ENCODE data around the gene SLC7A9. TPM values are rescaled to one million over a fixed set of nuclear protein-coding genes. Genes with fewer than 3 reads are reported as not detected.
"Not testable (repeated sequence)": the region's sequence is repeated elsewhere in the genome, so short reads cannot be mapped to it uniquely, and the experiment has no call there.

Gene SLC7A9
- total and polyA plus RNA-seq, 2 experiments from 2014 or later = 0.19 TPM; not detected in 1

DNA sequence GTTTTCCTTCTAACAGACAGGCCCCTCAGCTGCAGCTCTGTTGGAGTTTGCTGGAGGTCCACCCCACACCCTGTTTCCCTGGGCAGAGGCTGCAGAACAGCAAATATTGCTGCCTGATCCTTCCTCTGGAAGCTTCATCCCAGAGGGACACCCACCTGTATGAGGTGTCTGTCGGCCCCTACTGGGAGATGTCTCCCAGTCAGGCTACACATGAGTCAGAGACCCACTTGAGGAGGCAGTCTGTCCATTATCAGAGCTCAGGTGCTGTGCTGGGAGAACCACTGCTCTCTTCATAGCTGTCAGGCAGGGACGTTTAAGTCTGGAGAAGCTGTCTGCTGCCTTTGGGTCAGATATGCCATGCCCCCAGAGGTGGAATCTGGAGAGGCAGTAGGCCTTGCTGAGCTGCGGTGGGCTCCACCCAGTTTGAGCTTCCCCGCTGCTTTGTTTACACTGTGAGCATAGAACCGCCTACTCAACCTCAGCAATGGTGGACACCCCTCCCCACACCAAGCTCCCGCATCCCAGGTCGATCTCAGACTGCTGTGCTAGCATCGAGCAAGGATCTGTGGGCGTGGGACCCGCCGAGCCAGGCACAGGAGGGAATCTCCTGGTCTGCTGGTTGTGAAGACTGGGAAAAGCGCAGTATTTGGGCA, 82.3 kb downstream of the SLC7A9 start:
- not testable (repeated sequence) for H3K9me2 ChIP-seq (ENCODE audit: insufficient read depth); H4K20me1 ChIP-seq (replicated peaks; ENCODE audit: insufficient read depth); H3K4me2 ChIP-seq; H3F3A ChIP-seq (replicated peaks; ENCODE audit: low read depth); H3K36me3 ChIP-seq (ENCODE audit: insufficient read depth); H3K27ac Mint-ChIP-seq; H3K4me1 ChIP-seq (ENCODE audit: insufficient read depth); H3K4me3 ChIP-seq; H3K4me3 Mint-ChIP-seq; H3K4me1 Mint-ChIP-seq; H3K79me2 ChIP-seq (replicated peaks; ENCODE audit: insufficient read depth); H3K36me3 Mint-ChIP-seq (ENCODE audit: low read depth); H3K27me3 Mint-ChIP-seq (ENCODE audit: insufficient read depth, low read depth, poor library complexity); H3K9me3 Mint-ChIP-seq; H3K27ac ChIP-seq (ENCODE audit: low read depth); H3K27me3 ChIP-seq (ENCODE audit: insufficient read depth)
- H2AFZ ChIP-seq = peak overlapping the region; percentile 98
- peak; percentile 73 for DNase-seq (ENCODE audit: low spot score)
- TF ChIP-seq, protein P1, sequence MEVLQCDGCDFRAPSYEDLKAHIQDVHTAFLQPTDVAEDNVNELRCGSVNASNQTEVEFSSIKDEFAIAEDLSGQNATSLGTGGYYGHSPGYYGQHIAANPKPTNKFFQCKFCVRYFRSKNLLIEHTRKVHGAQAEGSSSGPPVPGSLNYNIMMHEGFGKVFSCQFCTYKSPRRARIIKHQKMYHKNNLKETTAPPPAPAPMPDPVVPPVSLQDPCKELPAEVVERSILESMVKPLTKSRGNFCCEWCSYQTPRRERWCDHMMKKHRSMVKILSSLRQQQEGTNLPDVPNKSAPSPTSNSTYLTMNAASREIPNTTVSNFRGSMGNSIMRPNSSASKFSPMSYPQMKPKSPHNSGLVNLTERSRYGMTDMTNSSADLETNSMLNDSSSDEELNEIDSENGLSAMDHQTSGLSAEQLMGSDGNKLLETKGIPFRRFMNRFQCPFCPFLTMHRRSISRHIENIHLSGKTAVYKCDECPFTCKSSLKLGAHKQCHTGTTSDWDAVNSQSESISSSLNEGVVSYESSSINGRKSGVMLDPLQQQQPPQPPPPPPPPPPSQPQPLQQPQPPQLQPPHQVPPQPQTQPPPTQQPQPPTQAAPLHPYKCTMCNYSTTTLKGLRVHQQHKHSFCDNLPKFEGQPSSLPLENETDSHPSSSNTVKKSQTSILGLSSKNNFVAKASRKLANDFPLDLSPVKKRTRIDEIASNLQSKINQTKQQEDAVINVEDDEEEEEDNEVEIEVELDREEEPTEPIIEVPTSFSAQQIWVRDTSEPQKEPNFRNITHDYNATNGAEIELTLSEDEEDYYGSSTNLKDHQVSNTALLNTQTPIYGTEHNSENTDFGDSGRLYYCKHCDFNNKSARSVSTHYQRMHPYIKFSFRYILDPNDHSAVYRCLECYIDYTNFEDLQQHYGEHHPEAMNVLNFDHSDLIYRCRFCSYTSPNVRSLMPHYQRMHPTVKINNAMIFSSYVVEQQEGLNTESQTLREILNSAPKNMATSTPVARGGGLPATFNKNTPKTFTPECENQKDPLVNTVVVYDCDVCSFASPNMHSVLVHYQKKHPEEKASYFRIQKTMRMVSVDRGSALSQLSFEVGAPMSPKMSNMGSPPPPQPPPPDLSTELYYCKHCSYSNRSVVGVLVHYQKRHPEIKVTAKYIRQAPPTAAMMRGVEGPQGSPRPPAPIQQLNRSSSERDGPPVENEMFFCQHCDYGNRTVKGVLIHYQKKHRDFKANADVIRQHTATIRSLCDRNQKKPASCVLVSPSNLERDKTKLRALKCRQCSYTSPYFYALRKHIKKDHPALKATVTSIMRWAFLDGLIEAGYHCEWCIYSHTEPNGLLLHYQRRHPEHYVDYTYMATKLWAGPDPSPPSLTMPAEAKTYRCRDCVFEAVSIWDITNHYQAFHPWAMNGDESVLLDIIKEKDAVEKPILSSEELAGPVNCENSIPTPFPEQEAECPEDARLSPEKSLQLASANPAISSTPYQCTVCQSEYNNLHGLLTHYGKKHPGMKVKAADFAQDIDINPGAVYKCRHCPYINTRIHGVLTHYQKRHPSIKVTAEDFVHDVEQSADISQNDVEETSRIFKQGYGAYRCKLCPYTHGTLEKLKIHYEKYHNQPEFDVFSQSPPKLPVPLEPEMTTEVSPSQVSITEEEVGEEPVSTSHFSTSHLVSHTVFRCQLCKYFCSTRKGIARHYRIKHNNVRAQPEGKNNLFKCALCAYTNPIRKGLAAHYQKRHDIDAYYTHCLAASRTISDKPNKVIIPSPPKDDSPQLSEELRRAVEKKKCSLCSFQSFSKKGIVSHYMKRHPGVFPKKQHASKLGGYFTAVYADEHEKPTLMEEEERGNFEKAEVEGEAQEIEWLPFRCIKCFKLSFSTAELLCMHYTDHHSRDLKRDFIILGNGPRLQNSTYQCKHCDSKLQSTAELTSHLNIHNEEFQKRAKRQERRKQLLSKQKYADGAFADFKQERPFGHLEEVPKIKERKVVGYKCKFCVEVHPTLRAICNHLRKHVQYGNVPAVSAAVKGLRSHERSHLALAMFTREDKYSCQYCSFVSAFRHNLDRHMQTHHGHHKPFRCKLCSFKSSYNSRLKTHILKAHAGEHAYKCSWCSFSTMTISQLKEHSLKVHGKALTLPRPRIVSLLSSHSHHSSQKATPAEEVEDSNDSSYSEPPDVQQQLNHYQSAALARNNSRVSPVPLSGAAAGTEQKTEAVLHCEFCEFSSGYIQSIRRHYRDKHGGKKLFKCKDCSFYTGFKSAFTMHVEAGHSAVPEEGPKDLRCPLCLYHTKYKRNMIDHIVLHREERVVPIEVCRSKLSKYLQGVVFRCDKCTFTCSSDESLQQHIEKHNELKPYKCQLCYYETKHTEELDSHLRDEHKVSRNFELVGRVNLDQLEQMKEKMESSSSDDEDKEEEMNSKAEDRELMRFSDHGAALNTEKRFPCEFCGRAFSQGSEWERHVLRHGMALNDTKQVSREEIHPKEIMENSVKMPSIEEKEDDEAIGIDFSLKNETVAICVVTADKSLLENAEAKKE (CRISPR knock-in tag; IDR thresholded peaks at IDR 0.05) = peak; percentile 19; the same call in 1 of the 2 replicates
- TF ChIP-seq, protein P2, sequence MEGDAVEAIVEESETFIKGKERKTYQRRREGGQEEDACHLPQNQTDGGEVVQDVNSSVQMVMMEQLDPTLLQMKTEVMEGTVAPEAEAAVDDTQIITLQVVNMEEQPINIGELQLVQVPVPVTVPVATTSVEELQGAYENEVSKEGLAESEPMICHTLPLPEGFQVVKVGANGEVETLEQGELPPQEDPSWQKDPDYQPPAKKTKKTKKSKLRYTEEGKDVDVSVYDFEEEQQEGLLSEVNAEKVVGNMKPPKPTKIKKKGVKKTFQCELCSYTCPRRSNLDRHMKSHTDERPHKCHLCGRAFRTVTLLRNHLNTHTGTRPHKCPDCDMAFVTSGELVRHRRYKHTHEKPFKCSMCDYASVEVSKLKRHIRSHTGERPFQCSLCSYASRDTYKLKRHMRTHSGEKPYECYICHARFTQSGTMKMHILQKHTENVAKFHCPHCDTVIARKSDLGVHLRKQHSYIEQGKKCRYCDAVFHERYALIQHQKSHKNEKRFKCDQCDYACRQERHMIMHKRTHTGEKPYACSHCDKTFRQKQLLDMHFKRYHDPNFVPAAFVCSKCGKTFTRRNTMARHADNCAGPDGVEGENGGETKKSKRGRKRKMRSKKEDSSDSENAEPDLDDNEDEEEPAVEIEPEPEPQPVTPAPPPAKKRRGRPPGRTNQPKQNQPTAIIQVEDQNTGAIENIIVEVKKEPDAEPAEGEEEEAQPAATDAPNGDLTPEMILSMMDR (conservative IDR thresholded peaks at IDR 0.05; ENCODE audit: low read depth in 2 of 2) = peak; percentile 7 to 15; a peak in 2 of 4 replicates
- ATAC-seq = peak; percentile 59

DNA sequence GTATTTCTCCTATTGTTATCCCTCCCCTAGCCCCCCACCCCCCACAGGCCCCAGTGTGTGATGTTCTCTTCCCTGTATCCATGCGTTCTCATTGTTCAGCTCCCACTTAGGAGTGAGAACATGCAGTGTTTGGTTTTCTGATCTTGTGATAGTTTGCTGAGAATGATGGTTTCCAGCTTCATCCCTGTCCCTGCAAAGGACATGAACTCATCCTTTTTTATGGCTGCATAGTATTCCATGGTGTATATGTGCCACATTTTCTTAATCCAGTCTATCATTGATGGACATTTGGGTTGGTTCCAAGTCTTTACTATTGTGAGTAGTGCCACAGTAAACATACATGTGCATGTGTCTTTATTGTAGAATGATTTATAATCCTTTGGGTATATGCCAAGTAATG, 87.5 kb downstream of the SLC7A9 start:
- not testable (repeated sequence) for H3K27ac Mint-ChIP-seq; H3K27me3 Mint-ChIP-seq (ENCODE audit: insufficient read depth, low read depth, poor library complexity)

More for the DNA sequence above, 87.5 kb downstream of the SLC7A9 start:
- not testable (repeated sequence) for H3K9me2 ChIP-seq (ENCODE audit: insufficient read depth); H3K36me3 ChIP-seq (ENCODE audit: insufficient read depth); H2AFZ ChIP-seq; H3K4me1 ChIP-seq (ENCODE audit: insufficient read depth); H3K4me2 ChIP-seq; H4K20me1 ChIP-seq (replicated peaks; ENCODE audit: insufficient read depth); H3K27me3 ChIP-seq (ENCODE audit: insufficient read depth); ATAC-seq; H3K27ac ChIP-seq (ENCODE audit: low read depth); H3K4me3 ChIP-seq; H3K4me3 Mint-ChIP-seq; DNase-seq (ENCODE audit: low spot score); H3F3A ChIP-seq (replicated peaks; ENCODE audit: low read depth); H3K79me2 ChIP-seq (replicated peaks; ENCODE audit: insufficient read depth); H3K36me3 Mint-ChIP-seq (ENCODE audit: low read depth)
- peaks cover 13% of the 10 kb centered on the region for H3K4me1 Mint-ChIP-seq
- H3K9me3 Mint-ChIP-seq = peaks cover 17% of the 10 kb centered on the region

Data from GM23338 (cell line).